Measurements from ENCODE around the gene MYO5B. TPM values are rescaled to one million over a fixed set of nuclear protein-coding genes. Genes with fewer than 3 reads are reported as not detected.
A peak's percentile ranks its signal among the peaks of the same experiment; 100 is the strongest.

Gene MYO5B
- polyA plus RNA-seq, 1 donor from 2014 or later: 0.42 TPM

DNA sequence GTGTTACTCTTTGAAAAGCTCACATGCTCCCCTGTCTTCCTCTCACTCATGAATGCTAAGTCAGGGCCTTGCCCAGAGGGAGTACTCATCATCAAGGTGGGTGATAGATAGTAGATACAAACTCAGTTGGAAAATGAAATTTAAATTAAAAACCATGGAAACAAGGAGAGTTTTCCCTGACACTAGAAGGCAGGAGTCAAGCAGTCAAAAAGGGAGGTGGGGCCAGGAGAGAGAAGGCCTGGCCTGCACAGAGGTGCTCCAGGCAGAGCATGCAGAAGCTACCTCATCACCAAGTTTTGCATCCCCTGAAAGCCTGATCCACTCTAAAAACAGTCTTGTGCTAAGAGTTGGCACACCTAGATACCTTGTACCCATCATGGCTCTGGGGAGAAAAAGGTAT lies 143.7 kb downstream of the MYO5B start:
- Histone ChIP-seq H3K79me2 (replicated peaks; ENCODE audit: insufficient read depth, low read length) (no peaks in the 10 kb centered on the region), H4K20me1 (ENCODE audit: insufficient read depth) (no peaks in the 10 kb centered on the region), H3F3A (ENCODE audit: insufficient read depth, low read length, poor library complexity, severe bottlenecking) (no peaks in the 10 kb centered on the region), H3K9me2 (ENCODE audit: insufficient read depth, low read length) (no peaks in the 10 kb centered on the region), H3K4me3 (ENCODE audit: low read length) (no peak overlapping the region), H3K36me3 (ENCODE audit: insufficient read depth, low read length) (no peaks in the 10 kb centered on the region), H3K9me3 (ENCODE audit: low read length) (no peaks in the 10 kb centered on the region), H3K9ac (ENCODE audit: low read length) (no peak overlapping the region), H3K4me2 (ENCODE audit: low read length) (no peak overlapping the region), H3K27me3 (ENCODE audit: insufficient read depth, low read depth, low read length) (no peaks in the 10 kb centered on the region), H2AFZ (ENCODE audit: low read depth, low read length) (no peak overlapping the region), H3K27ac (ENCODE audit: low read length) (no peak overlapping the region)
- TF ChIP-seq, protein P1, sequence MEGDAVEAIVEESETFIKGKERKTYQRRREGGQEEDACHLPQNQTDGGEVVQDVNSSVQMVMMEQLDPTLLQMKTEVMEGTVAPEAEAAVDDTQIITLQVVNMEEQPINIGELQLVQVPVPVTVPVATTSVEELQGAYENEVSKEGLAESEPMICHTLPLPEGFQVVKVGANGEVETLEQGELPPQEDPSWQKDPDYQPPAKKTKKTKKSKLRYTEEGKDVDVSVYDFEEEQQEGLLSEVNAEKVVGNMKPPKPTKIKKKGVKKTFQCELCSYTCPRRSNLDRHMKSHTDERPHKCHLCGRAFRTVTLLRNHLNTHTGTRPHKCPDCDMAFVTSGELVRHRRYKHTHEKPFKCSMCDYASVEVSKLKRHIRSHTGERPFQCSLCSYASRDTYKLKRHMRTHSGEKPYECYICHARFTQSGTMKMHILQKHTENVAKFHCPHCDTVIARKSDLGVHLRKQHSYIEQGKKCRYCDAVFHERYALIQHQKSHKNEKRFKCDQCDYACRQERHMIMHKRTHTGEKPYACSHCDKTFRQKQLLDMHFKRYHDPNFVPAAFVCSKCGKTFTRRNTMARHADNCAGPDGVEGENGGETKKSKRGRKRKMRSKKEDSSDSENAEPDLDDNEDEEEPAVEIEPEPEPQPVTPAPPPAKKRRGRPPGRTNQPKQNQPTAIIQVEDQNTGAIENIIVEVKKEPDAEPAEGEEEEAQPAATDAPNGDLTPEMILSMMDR (IDR thresholded peaks at IDR 0.05; ENCODE audit: poor library complexity, severe bottlenecking): peak; percentile 19
- no peak for TF ChIP-seq MXI1 (conservative IDR thresholded peaks at IDR 0.05; ENCODE audit: poor library complexity, severe bottlenecking)

DNA sequence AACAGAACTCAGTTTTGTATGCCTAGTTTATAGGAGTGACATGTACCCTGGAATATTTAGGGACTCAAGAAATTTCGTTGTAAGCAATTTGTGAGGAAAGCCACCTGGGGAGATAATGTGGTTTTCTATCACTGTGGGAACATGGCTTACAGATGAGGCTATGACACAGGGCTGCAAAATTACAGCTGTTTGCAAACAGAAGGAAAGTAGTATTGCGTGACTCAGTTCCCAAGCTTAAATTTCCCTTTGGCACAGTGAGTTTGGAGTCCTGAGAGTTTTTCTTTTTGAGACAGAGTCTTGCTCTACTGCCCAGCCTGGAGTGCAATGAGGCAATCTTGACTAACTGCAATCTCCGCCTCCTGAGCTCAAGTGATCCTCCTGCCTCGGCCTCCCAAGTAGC lies 149.8 kb downstream of the MYO5B start:
- TF ChIP-seq POLR2AphosphoS5 (IDR thresholded peaks at IDR 0.05) (no peak), TAF1 (IDR thresholded peaks at IDR 0.05; ENCODE audit: low read depth) (no peak), SMC3 (conservative IDR thresholded peaks at IDR 0.05; ENCODE audit: poor library complexity) (no peak), MXI1 (conservative IDR thresholded peaks at IDR 0.05; ENCODE audit: poor library complexity, severe bottlenecking) (no peak), EZH2 (IDR thresholded peaks at IDR 0.05; ENCODE audit: borderline replicate concordance, insufficient read depth, low read length, poor library complexity, severe bottlenecking) (no peak), RAD21 (conservative IDR thresholded peaks at IDR 0.05) (no peak), EP300 (conservative IDR thresholded peaks at IDR 0.05; ENCODE audit: poor library complexity, severe bottlenecking) (no peak)
- TF ChIP-seq, protein P2, sequence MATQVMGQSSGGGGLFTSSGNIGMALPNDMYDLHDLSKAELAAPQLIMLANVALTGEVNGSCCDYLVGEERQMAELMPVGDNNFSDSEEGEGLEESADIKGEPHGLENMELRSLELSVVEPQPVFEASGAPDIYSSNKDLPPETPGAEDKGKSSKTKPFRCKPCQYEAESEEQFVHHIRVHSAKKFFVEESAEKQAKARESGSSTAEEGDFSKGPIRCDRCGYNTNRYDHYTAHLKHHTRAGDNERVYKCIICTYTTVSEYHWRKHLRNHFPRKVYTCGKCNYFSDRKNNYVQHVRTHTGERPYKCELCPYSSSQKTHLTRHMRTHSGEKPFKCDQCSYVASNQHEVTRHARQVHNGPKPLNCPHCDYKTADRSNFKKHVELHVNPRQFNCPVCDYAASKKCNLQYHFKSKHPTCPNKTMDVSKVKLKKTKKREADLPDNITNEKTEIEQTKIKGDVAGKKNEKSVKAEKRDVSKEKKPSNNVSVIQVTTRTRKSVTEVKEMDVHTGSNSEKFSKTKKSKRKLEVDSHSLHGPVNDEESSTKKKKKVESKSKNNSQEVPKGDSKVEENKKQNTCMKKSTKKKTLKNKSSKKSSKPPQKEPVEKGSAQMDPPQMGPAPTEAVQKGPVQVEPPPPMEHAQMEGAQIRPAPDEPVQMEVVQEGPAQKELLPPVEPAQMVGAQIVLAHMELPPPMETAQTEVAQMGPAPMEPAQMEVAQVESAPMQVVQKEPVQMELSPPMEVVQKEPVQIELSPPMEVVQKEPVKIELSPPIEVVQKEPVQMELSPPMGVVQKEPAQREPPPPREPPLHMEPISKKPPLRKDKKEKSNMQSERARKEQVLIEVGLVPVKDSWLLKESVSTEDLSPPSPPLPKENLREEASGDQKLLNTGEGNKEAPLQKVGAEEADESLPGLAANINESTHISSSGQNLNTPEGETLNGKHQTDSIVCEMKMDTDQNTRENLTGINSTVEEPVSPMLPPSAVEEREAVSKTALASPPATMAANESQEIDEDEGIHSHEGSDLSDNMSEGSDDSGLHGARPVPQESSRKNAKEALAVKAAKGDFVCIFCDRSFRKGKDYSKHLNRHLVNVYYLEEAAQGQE (IDR thresholded peaks at IDR 0.05; ENCODE audit: borderline replicate concordance): no peak
- TF ChIP-seq, protein P1 (IDR thresholded peaks at IDR 0.05; ENCODE audit: poor library complexity, severe bottlenecking): no peak
- Histone ChIP-seq H3K9me2 (ENCODE audit: insufficient read depth, low read length) (no peaks in the 10 kb centered on the region), H3K9me3 (ENCODE audit: low read length) (no peaks in the 10 kb centered on the region)

More for the DNA sequence above, 149.8 kb downstream of the MYO5B start:
- no peaks in the 10 kb centered on the region for H3K27me3 ChIP-seq (ENCODE audit: insufficient read depth, low read depth, low read length)
- no peaks in the 10 kb centered on the region for H3F3A ChIP-seq (ENCODE audit: insufficient read depth, low read length, poor library complexity, severe bottlenecking)
- H3K4me2 ChIP-seq (ENCODE audit: low read length): no peak overlapping the region
- H3K4me3 ChIP-seq (ENCODE audit: low read length): no peak overlapping the region
- no peak overlapping the region for H2AFZ ChIP-seq (ENCODE audit: low read depth, low read length)
- no peaks in the 10 kb centered on the region for H3K36me3 ChIP-seq (ENCODE audit: insufficient read depth, low read length)
- H4K20me1 ChIP-seq (ENCODE audit: insufficient read depth): no peaks in the 10 kb centered on the region
- H3K79me2 ChIP-seq (replicated peaks; ENCODE audit: insufficient read depth, low read length): no peaks in the 10 kb centered on the region
- H3K27ac ChIP-seq (ENCODE audit: low read length): no peak overlapping the region
- no peak overlapping the region for H3K9ac ChIP-seq (ENCODE audit: low read length)
